Ishikawa (cell line): ENCODE data around the gene RNASEH2A.

Experiments
- CEBPB ChIP-seq: IDR thresholded peaks from 2 replicates; pipeline ENCODE4 v1.6.1; 2012
- CREB1 ChIP-seq: IDR thresholded peaks from 2 replicates; pipeline ENCODE4 v1.6.1; 2012; ENCODE audit warnings: low read depth
- EGR1 ChIP-seq: IDR thresholded peaks from 2 replicates; pipeline ENCODE4 v1.6.1; 2012
- EP300 ChIP-seq: IDR thresholded peaks from 2 replicates; pipeline ENCODE4 v1.6.1; 2012; ENCODE audit warnings: borderline replicate concordance
- FOXM1 ChIP-seq: IDR thresholded peaks from 2 replicates; pipeline ENCODE4 v1.6.1; 2012; ENCODE audit warnings: low read depth, borderline replicate concordance
- NFIC ChIP-seq: IDR thresholded peaks from 2 replicates; pipeline ENCODE4 v1.6.1; 2012
- TAF1 ChIP-seq: IDR thresholded peaks from 2 replicates; pipeline ENCODE4 v1.6.1; 2012; ENCODE audit warnings: low read depth, mild to moderate bottlenecking
- TEAD4 ChIP-seq: IDR thresholded peaks from 2 replicates; pipeline ENCODE4 v1.6.1; 2012
- YY1 ChIP-seq: IDR thresholded peaks from 2 replicates; pipeline ENCODE4 v1.6.1; 2012; ENCODE audit warnings: low read depth
- ZBTB7A ChIP-seq: IDR thresholded peaks from 2 replicates; pipeline ENCODE4 v1.6.1; 2012; ENCODE audit warnings: low read depth
- TF ChIP-seq, protein P1 (sequence below): IDR thresholded peaks from 2 replicates; pipeline ENCODE4 v1.6.1; 2012; ENCODE audit warnings: low read depth, mild to moderate bottlenecking
- TF ChIP-seq, protein P2 (sequence below): IDR thresholded peaks from 2 replicates; pipeline ENCODE4 v1.6.1; 2012

DNA sequence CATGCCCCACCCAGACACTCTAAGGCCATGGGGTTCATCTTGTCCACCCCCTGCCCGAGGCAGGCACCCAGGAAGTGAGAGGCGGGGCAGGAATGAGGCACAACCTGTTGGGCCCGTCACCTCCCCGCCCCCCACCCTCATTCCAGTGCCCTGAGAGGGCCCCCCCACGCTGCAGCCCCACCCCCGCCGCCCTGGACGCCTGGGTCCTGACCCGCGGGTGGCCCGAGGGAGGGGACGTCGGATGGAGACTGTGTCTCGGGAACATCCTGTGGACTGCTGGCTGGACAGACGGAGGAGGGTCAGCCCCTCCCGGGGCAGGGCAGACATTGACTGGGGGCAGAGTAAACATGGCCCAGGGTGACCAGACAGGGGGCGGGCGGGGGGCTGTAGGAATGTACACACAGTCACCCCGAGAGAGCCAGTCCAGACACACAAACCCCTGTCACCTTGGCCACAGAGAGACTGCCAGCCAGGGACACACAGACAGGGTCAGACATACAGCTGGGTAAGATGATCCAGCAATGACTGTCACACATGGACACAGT lies 22.5 kb upstream of the RNASEH2A start:
- TF ChIP-seq, protein P1, sequence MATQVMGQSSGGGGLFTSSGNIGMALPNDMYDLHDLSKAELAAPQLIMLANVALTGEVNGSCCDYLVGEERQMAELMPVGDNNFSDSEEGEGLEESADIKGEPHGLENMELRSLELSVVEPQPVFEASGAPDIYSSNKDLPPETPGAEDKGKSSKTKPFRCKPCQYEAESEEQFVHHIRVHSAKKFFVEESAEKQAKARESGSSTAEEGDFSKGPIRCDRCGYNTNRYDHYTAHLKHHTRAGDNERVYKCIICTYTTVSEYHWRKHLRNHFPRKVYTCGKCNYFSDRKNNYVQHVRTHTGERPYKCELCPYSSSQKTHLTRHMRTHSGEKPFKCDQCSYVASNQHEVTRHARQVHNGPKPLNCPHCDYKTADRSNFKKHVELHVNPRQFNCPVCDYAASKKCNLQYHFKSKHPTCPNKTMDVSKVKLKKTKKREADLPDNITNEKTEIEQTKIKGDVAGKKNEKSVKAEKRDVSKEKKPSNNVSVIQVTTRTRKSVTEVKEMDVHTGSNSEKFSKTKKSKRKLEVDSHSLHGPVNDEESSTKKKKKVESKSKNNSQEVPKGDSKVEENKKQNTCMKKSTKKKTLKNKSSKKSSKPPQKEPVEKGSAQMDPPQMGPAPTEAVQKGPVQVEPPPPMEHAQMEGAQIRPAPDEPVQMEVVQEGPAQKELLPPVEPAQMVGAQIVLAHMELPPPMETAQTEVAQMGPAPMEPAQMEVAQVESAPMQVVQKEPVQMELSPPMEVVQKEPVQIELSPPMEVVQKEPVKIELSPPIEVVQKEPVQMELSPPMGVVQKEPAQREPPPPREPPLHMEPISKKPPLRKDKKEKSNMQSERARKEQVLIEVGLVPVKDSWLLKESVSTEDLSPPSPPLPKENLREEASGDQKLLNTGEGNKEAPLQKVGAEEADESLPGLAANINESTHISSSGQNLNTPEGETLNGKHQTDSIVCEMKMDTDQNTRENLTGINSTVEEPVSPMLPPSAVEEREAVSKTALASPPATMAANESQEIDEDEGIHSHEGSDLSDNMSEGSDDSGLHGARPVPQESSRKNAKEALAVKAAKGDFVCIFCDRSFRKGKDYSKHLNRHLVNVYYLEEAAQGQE: no peak
- TF ChIP-seq ZBTB7A (peak; percentile 50; the same call in 1 of the 2 replicates), YY1 (0 out of 2 replicates have a peak, but pooled peaks have one; percentile 49), CEBPB (no peak), TEAD4 (peak; percentile 94), NFIC (peak; percentile 50), TAF1 (no peak), FOXM1 (peak; percentile 80), EP300 (peak; percentile 92), CREB1 (no peak), EGR1 (peak; percentile 75)
- TF ChIP-seq, protein P2, sequence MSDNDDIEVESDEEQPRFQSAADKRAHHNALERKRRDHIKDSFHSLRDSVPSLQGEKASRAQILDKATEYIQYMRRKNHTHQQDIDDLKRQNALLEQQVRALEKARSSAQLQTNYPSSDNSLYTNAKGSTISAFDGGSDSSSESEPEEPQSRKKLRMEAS: peak; percentile 68
